ENCODE measurements around the gene TCF19. TPM values are rescaled to one million over a fixed set of nuclear protein-coding genes. Genes with fewer than 3 reads are reported as not detected.
"Not testable (repeated sequence)": the region's sequence is repeated elsewhere in the genome, so short reads cannot be mapped to it uniquely, and the experiment has no call there.

The TCF19 gene
- total RNA-seq, 6 donors from 2014 or later: 4.2 to 10.0 (median 5.3) TPM

- Histone ChIP-seq H3K4me1 (peaks cover 6 to 12% (median 9%) of the 10 kb centered on the region in 4 donors), H3K36me3 (peaks cover 0 to 7% (median 0%) of the 10 kb centered on the region in 4 donors), H3K9me3 (no peaks in the 10 kb centered on the region), H3K27ac (no peak overlapping the region), H3K27me3 (no peaks in the 10 kb centered on the region), H3K4me3 (no peak overlapping the region)
- no peak for ATAC-seq (ENCODE audit: low FRiP score in 2 of 2)
- DNase-seq: peak in 1 of 2 donors; percentile 67
- TF ChIP-seq CTCF (IDR thresholded peaks at IDR 0.05) (no peak), POLR2AphosphoS5 (IDR thresholded peaks at IDR 0.05) (no peak), POLR2A (IDR thresholded peaks at IDR 0.05) (no peak), EP300 (IDR thresholded peaks at IDR 0.05) (no peak)
Measured at GRCh38 chr6:31163922-31164321, 5.5 kb downstream of the TCF19 start.

- ATAC-seq (ENCODE audit: low FRiP score in 2 of 2); DNase-seq; H3K36me3 ChIP-seq; H3K27ac ChIP-seq; H3K27me3 ChIP-seq; H3K4me1 ChIP-seq; H3K4me3 ChIP-seq; H3K9me3 ChIP-seq: not testable (repeated sequence)
- WGBS, 2 donors: 85 to 100% methylated on average over 7 to 8 of the region's 9 CpGs
Measured at GRCh38 chr6:31164475-31165063, 6.2 kb downstream of the TCF19 start.

- not testable (repeated sequence) for H3K27me3 ChIP-seq; H3K9me3 ChIP-seq; H3K4me3 ChIP-seq; DNase-seq; H3K4me1 ChIP-seq; H3K27ac ChIP-seq; ATAC-seq (ENCODE audit: low FRiP score in 2 of 2); H3K36me3 ChIP-seq
- WGBS, 2 donors: 82 to 91% methylated on average over 14 to 17 of the region's 17 CpGs
Measured at GRCh38 chr6:31165064-31165832, 6.9 kb downstream of the TCF19 start.

- Histone ChIP-seq H3K4me1 (no peaks in the 10 kb centered on the region), H3K4me3 (no peak overlapping the region), H3K36me3 (peaks cover 0 to 7% (median 0%) of the 10 kb centered on the region in 4 donors), H3K27ac (no peak overlapping the region), H3K9me3 (no peaks in the 10 kb centered on the region), H3K27me3 (no peaks in the 10 kb centered on the region)
- DNase-seq: no peak
- WGBS, 2 donors: 71 to 83% methylated on average over 5 of the region's 5 CpGs
- no peak for ATAC-seq (ENCODE audit: low FRiP score in 2 of 2)
- TF ChIP-seq CTCF (IDR thresholded peaks at IDR 0.05): no peak
- no peak for TF ChIP-seq POLR2A (IDR thresholded peaks at IDR 0.05)
- TF ChIP-seq POLR2AphosphoS5 (IDR thresholded peaks at IDR 0.05): no peak
- no peak for TF ChIP-seq EP300 (IDR thresholded peaks at IDR 0.05)
Measured at GRCh38 chr6:31165986-31166385, 7.6 kb downstream of the TCF19 start.

GRCh38 chr6:31168606-31169005, 10.2 kb downstream of the TCF19 start:
- 80 to 81% methylated on average over 3 of the region's 3 CpGs for WGBS, 2 donors
- Histone ChIP-seq H3K36me3 (no peaks in the 10 kb centered on the region), H3K4me3 (no peak overlapping the region), H3K27ac (no peak overlapping the region), H3K9me3 (no peaks in the 10 kb centered on the region), H3K4me1 (no peaks in the 10 kb centered on the region), H3K27me3 (no peaks in the 10 kb centered on the region)
- TF ChIP-seq EP300 (IDR thresholded peaks at IDR 0.05): no peak
- no peak for TF ChIP-seq CTCF (IDR thresholded peaks at IDR 0.05)
- no peak for TF ChIP-seq POLR2AphosphoS5 (IDR thresholded peaks at IDR 0.05)
- no peak for TF ChIP-seq POLR2A (IDR thresholded peaks at IDR 0.05)
- DNase-seq: no peak
- ATAC-seq (ENCODE audit: low FRiP score in 2 of 2): no peak

All from upper lobe of left lung (tissue), 6 donors.